ENCODE measurements around the gene RASL11A. TPM values are rescaled to one million over a fixed set of nuclear protein-coding genes. Genes with fewer than 3 reads are reported as not detected.
"Not testable (repeated sequence)": the region's sequence is repeated elsewhere in the genome, so short reads cannot be mapped to it uniquely, and the experiment has no call there.

Gene RASL11A

DNA sequence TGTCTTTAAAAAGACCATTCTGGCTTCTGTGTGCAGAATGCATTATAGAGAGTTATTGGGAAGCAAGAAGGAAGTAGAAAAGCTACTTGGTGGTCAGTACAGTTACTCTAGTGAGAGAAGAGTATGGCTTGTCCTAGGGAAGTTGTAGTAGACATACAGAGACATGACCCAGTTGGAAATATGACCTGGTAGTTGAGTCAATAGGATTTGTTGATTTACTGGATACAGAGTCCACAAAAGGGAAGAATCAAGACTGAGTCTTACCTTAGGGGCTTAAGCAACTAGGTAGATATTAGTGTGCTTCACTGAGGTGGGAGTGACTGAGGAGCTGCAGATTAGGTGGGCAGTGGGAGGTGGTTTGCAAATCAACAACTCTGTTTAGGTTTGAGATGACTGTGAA lies 48.8 kb downstream of the RASL11A start:
- Histone ChIP-seq H3K4ac (ENCODE audit: low read depth, low read length) (no peak overlapping the region), H3K9ac (ENCODE audit: low read length) (no peak overlapping the region), H3K79me2 (ENCODE audit: control insufficient read depth, insufficient read depth, low read length) (no peaks in the 10 kb centered on the region), H3K23ac (ENCODE audit: low read length) (no peak overlapping the region), H3K27ac (ENCODE audit: low read depth, low read length) (no peak overlapping the region), H4K8ac (ENCODE audit: low read depth, low read length) (no peak overlapping the region), H3K4me2 (ENCODE audit: low read length) (no peak overlapping the region), H3K36me3 (ENCODE audit: control insufficient read depth, insufficient read depth, low read length) (no peaks in the 10 kb centered on the region), H3K56ac (ENCODE audit: low read length) (no peak overlapping the region), H2AK5ac (ENCODE audit: low read length) (no peak overlapping the region), H2BK15ac (replicated peaks; ENCODE audit: low read depth) (no peak overlapping the region), H4K5ac (ENCODE audit: low read length) (no peak overlapping the region), H3K18ac (ENCODE audit: low read length) (no peak overlapping the region), H2BK120ac (ENCODE audit: low read depth, low read length) (no peak overlapping the region), H3K4me3 (ENCODE audit: low read length) (no peak overlapping the region), H3K27me3 (ENCODE audit: insufficient read depth, low read length, poor library complexity) (no peaks in the 10 kb centered on the region), H3K4me1 (ENCODE audit: control insufficient read depth, low read depth, low read length) (no peaks in the 10 kb centered on the region), H3K79me1 (ENCODE audit: low read length) (no peaks in the 10 kb centered on the region), H2BK5ac (ENCODE audit: low read length) (no peak overlapping the region)
- DNase-seq, result no peak

DNA sequence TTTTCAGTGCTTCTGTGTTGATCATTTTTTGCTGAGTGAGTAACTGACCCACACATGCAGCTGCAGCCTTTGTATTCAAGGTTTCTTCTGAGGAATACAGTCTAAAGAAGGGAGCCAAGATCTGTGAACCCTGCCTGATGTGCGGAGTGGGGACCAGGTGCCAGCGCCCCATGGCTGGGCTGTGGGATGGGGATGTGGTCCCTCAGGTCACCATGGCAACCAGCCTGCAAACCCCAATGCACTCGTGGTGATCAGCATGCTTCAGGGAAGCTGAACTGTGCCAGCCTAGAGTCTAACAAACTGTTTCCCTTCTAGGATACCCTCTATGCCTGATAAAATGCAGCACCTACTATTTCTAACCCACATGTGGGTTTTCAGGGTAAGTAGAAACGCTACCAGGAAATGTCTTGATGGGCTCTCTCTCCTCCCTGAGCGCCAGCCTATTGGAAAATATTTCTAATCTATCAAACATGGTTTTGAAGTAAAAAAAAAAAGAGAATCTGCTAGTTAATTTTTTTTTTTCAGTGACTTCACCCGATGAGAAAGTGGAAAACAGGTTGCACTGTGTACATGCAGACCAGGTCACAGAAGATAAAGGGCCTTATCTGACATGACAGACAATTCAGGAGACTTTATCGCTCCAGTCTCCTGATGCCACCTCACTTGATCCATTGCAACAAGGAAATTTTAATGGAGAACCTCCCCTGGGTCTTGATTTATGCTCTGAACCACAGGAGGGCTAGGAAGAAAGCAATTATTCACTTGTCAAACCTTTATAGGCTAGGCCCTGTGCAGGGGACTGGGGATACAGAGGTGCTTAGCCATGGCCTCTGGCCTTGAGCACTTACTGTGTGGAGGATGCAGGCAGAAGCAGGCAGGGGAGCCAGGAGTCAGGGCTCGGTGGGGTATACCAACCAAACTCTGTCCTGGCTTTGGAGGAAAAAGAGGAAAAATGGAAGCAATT lies 51.1 kb downstream of the RASL11A start:
- Histone ChIP-seq H3K27me3 (ENCODE audit: insufficient read depth, low read length, poor library complexity) (no peaks in the 10 kb centered on the region), H3K79me2 (ENCODE audit: control insufficient read depth, insufficient read depth, low read length) (no peaks in the 10 kb centered on the region), H3K4ac (ENCODE audit: low read depth, low read length) (no peak overlapping the region), H3K27ac (ENCODE audit: low read depth, low read length) (no peak overlapping the region), H3K4me1 (ENCODE audit: control insufficient read depth, low read depth, low read length) (no peaks in the 10 kb centered on the region), H3K36me3 (ENCODE audit: control insufficient read depth, insufficient read depth, low read length) (no peaks in the 10 kb centered on the region), H2BK15ac (replicated peaks; ENCODE audit: low read depth) (no peak overlapping the region), H2AK5ac (ENCODE audit: low read length) (no peak overlapping the region), H3K79me1 (ENCODE audit: low read length) (no peaks in the 10 kb centered on the region), H3K9ac (ENCODE audit: low read length) (no peak overlapping the region), H4K5ac (ENCODE audit: low read length) (no peak overlapping the region), H2BK120ac (ENCODE audit: low read depth, low read length) (no peak overlapping the region), H2BK5ac (ENCODE audit: low read length) (no peak overlapping the region), H4K8ac (ENCODE audit: low read depth, low read length) (no peak overlapping the region), H3K4me3 (ENCODE audit: low read length) (no peak overlapping the region), H3K56ac (ENCODE audit: low read length) (no peak overlapping the region), H3K4me2 (ENCODE audit: low read length) (no peak overlapping the region), H3K23ac (ENCODE audit: low read length) (no peak overlapping the region), H3K18ac (ENCODE audit: low read length) (no peak overlapping the region)
- DNase-seq, result no peak
- WGBS (ENCODE audit: extremely low coverage, insufficient coverage, low lambda C conversion rate), result no CpG with 5 or more reads among the region's 8 CpGs

- H2BK5ac ChIP-seq (ENCODE audit: low read length); DNase-seq; H3K23ac ChIP-seq (ENCODE audit: low read length); H3K4me3 ChIP-seq (ENCODE audit: low read length); H2BK120ac ChIP-seq (ENCODE audit: low read depth, low read length); H3K56ac ChIP-seq (ENCODE audit: low read length); H4K5ac ChIP-seq (ENCODE audit: low read length); H3K4me1 ChIP-seq (ENCODE audit: control insufficient read depth, low read depth, low read length); H3K27me3 ChIP-seq (ENCODE audit: insufficient read depth, low read length, poor library complexity); H3K27ac ChIP-seq (ENCODE audit: low read depth, low read length); H3K4ac ChIP-seq (ENCODE audit: low read depth, low read length); H2BK15ac ChIP-seq (replicated peaks; ENCODE audit: low read depth); H4K8ac ChIP-seq (ENCODE audit: low read depth, low read length); H3K4me2 ChIP-seq (ENCODE audit: low read length); H3K9ac ChIP-seq (ENCODE audit: low read length); H3K79me2 ChIP-seq (ENCODE audit: control insufficient read depth, insufficient read depth, low read length); H3K36me3 ChIP-seq (ENCODE audit: control insufficient read depth, insufficient read depth, low read length); H3K18ac ChIP-seq (ENCODE audit: low read length); H2AK5ac ChIP-seq (ENCODE audit: low read length); H3K79me1 ChIP-seq (ENCODE audit: low read length): not testable (repeated sequence)
- no CpG with 5 or more reads among the region's 6 CpGs for WGBS (ENCODE audit: extremely low coverage, insufficient coverage, low lambda C conversion rate)
Measured at GRCh38 chr13:27322443-27322842, 51.8 kb downstream of the RASL11A start.

Small RNA genes within 50 kb of the gene (small RNA-seq; reads per million reads assigned to genes)
- gene SNORA27 (ENCODE audit: insufficient read depth), result not detected
- not detected for gene SNORD102 (ENCODE audit: insufficient read depth)

Data from mesendoderm (in vitro differentiated cells).